ENCODE results near the gene CENPP.

Gene CENPP

GRCh38 chr9:92488681-92489550 lies 163.2 kb downstream of the CENPP start:
- TF ChIP-seq CTCF (conservative IDR thresholded peaks at IDR 0.05) = no peak
- no peak overlapping the region for H3K27ac ChIP-seq

GRCh38 chr9:92492781-92493401 lies 167.1 kb downstream of the CENPP start:
- no peak overlapping the region for H3K27ac ChIP-seq
- no peak for TF ChIP-seq CTCF (conservative IDR thresholded peaks at IDR 0.05)

GRCh38 chr9:92493749-92494387 lies 168.1 kb downstream of the CENPP start:
- TF ChIP-seq CTCF (conservative IDR thresholded peaks at IDR 0.05) = no peak
- no peak overlapping the region for H3K27ac ChIP-seq

- H3K27ac ChIP-seq = no peak overlapping the region
- no peak for TF ChIP-seq CTCF (conservative IDR thresholded peaks at IDR 0.05)
Observed at GRCh38 chr9:92494856-92495255, 169.1 kb downstream of the CENPP start.

- no peak for TF ChIP-seq CTCF (conservative IDR thresholded peaks at IDR 0.05)
- H3K27ac ChIP-seq = no peak overlapping the region
Observed at GRCh38 chr9:92496396-92497176, 170.8 kb downstream of the CENPP start.

GRCh38 chr9:92499701-92500100 lies 173.9 kb downstream of the CENPP start:
- no peak for TF ChIP-seq CTCF (conservative IDR thresholded peaks at IDR 0.05)

GRCh38 chr9:92500725-92501124 lies 175.0 kb downstream of the CENPP start:
- TF ChIP-seq CTCF (conservative IDR thresholded peaks at IDR 0.05) = no peak
- no peak overlapping the region for H3K27ac ChIP-seq

More at GRCh38 chr9:92499701-92500100, 173.9 kb downstream of the CENPP start:
- no peak overlapping the region for H3K27ac ChIP-seq

All from VCaP (cell line).